ENCODE measurements around the gene MBP. TPM values are rescaled to one million over a fixed set of nuclear protein-coding genes. Genes with fewer than 3 reads are reported as not detected.

MBP gene
- total RNA-seq, 1 donor from 2014 or later = 5.8 TPM

GRCh38 chr18:77047803-77048419 is 84.7 kb downstream of the MBP start:
- DNase-seq = no peak

GRCh38 chr18:77046994-77047393 is 85.6 kb downstream of the MBP start:
- no peak for DNase-seq

- no peak for DNase-seq
These were observed 86.2 kb downstream of the MBP start for GRCh38 chr18:77046409-77046808.

GRCh38 chr18:77045677-77046076 is 86.9 kb downstream of the MBP start:
- DNase-seq = no peak

- DNase-seq = no peak
These were observed 87.5 kb downstream of the MBP start for GRCh38 chr18:77044866-77045664.

- DNase-seq = no peak
These were observed 88.9 kb downstream of the MBP start for GRCh38 chr18:77043541-77044280.

- DNase-seq = peak; percentile 60
These were observed 90.0 kb downstream of the MBP start for GRCh38 chr18:77042583-77042982.

- DNase-seq = no peak
These were observed 93.1 kb downstream of the MBP start for GRCh38 chr18:77039196-77040130.

- no peak for DNase-seq
These were observed 94.3 kb downstream of the MBP start for GRCh38 chr18:77038182-77038858.

- no peak for DNase-seq
These were observed 95.0 kb downstream of the MBP start for GRCh38 chr18:77037567-77037966.

GRCh38 chr18:77035380-77036187 is 97.0 kb downstream of the MBP start:
- DNase-seq = no peak

GRCh38 chr18:77033575-77033974 is 99.0 kb downstream of the MBP start:
- no peak for DNase-seq

- no peak for DNase-seq
These were observed 100.3 kb downstream of the MBP start for GRCh38 chr18:77032181-77032701.

GRCh38 chr18:77031662-77032061 is 100.9 kb downstream of the MBP start:
- no peak for DNase-seq

GRCh38 chr18:77030201-77030600 is 102.4 kb downstream of the MBP start:
- DNase-seq = no peak

GRCh38 chr18:77025831-77026363 is 106.7 kb downstream of the MBP start:
- DNase-seq = no peak

GRCh38 chr18:77025123-77025522 is 107.5 kb downstream of the MBP start:
- no peak for DNase-seq

- no peak for DNase-seq
These were observed 108.1 kb downstream of the MBP start for GRCh38 chr18:77024476-77024875.

- no peak for DNase-seq
These were observed 109.3 kb downstream of the MBP start for GRCh38 chr18:77023102-77023782.

- no peak for DNase-seq
These were observed 110.0 kb downstream of the MBP start for GRCh38 chr18:77022556-77022955.

Data from occipital lobe (tissue), 2 donors.